Right lobe of liver (tissue), 4 donors: ENCODE measurements around the gene ARMC7.

Source experiments
- POLR2A ChIP-seq: fragments of 450-650 bp; IDR thresholded peaks from one replicate; pipeline ENCODE4 v1.6.1; 2017; ENCODE audit warnings: antibody characterized with exemption, mild to moderate bottlenecking
- TF ChIP-seq, protein P1 (sequence below), 4 donors: fragments of 200-600 bp in 3 of 4; fragments of 450-650 bp in 1 of 4; IDR thresholded peaks; one replicate each; pipeline versions ENCODE4 v1.5.1 to v1.8.0; 2016 to 2022; ENCODE audit warnings: antibody characterized with exemption in 4 of 4, mild to moderate bottlenecking in 2 of 4
- donor health status: DM: no; HTN: no; CAD: no.
- donor health status: DM: no; HTN: no; CAD: no.
- donor health status: DM: no; HTN: yes; CAD: no.

DNA sequence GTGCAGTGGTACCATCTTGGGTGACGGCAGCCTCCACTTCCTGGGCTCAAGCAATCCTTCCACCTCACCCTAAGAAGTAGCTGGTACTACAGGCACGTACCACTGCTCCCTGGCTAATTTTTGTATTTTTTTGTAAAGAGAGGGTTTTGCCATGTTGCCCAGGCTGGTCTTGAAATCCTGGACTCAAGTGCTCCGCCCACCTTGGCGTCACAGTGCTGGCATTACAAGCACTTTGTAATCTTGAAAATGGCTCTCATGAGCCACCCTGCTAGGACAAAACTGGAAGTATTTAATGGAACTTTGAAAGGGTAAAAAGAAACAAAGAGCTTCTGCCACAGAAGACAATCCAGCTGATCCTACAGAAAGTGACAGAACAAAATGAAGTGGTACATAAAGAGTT, 63.8 kb downstream of the ARMC7 start:
- TF ChIP-seq, protein P1, sequence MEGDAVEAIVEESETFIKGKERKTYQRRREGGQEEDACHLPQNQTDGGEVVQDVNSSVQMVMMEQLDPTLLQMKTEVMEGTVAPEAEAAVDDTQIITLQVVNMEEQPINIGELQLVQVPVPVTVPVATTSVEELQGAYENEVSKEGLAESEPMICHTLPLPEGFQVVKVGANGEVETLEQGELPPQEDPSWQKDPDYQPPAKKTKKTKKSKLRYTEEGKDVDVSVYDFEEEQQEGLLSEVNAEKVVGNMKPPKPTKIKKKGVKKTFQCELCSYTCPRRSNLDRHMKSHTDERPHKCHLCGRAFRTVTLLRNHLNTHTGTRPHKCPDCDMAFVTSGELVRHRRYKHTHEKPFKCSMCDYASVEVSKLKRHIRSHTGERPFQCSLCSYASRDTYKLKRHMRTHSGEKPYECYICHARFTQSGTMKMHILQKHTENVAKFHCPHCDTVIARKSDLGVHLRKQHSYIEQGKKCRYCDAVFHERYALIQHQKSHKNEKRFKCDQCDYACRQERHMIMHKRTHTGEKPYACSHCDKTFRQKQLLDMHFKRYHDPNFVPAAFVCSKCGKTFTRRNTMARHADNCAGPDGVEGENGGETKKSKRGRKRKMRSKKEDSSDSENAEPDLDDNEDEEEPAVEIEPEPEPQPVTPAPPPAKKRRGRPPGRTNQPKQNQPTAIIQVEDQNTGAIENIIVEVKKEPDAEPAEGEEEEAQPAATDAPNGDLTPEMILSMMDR (IDR thresholded peaks at IDR 0.05) = no peak
- TF ChIP-seq POLR2A = no peak
